ENCODE data around the gene THEMIS2. TPM values are rescaled to one million over a fixed set of nuclear protein-coding genes. Genes with fewer than 3 reads are reported as not detected.
"Not testable (repeated sequence)": the region's sequence is repeated elsewhere in the genome, so short reads cannot be mapped to it uniquely, and the experiment has no call there.

THEMIS2 gene
- total RNA-seq, 2 experiments from 2014 or later, result 35.9 to 39.9 TPM

- DNase-seq, result no peak
- Mint-ChIP-seq H3K27ac (no peak overlapping the region), H3K27me3 (ENCODE audit: low read depth) (no peaks in the 10 kb centered on the region), H3K36me3 (ENCODE audit: low read depth) (no peaks in the 10 kb centered on the region), H3K9me3 (ENCODE audit: insufficient read depth) (no peaks in the 10 kb centered on the region), H3K4me1 (ENCODE audit: low read depth) (peaks cover 55% of the 10 kb centered on the region), H3K4me3 (no peak overlapping the region)
- no peak for ATAC-seq
- ChIA-PET POLR2A (no interaction called here), CTCF (no interaction called here)
Observed at GRCh38 chr1:27865821-27866220, 6.5 kb upstream of the THEMIS2 start.

- peak overlapping the region; percentile 66 for H3K4me3 Mint-ChIP-seq
- peak overlapping the region; percentile 91 for H3K27ac Mint-ChIP-seq
- POLR2A ChIA-PET, result no interaction called here
- H3K27me3 Mint-ChIP-seq (ENCODE audit: low read depth), result no peaks in the 10 kb centered on the region
- peaks cover 3% of the 10 kb centered on the region for H3K36me3 Mint-ChIP-seq (ENCODE audit: low read depth)
- no peak for DNase-seq
- ATAC-seq, result peak; percentile 2
- H3K4me1 Mint-ChIP-seq (ENCODE audit: low read depth), result peaks cover 54% of the 10 kb centered on the region
- no peaks in the 10 kb centered on the region for H3K9me3 Mint-ChIP-seq (ENCODE audit: insufficient read depth)
- CTCF ChIA-PET, result interaction anchor here (1.6 kb wide), 1 partner anchor 11 kb away, joined by 10 read pairs; no protein-coding TSS in a partner anchor
Observed at GRCh38 chr1:27868556-27868931, 3.8 kb upstream of the THEMIS2 start.

GRCh38 chr1:27868932-27869718 is 3.2 kb upstream of the THEMIS2 start:
- ChIA-PET CTCF (interaction anchor here (0.8 to 1.6 kb wide), 2 partner anchors 11 to 23 kb away, joined by 5 to 10 read pairs; no protein-coding TSS in a partner anchor), POLR2A (interaction anchor here (0.8 to 0.9 kb wide), 2 partner anchors 17 to 91 kb away, joined by 3 to 6 read pairs; partner anchors contain the start of gene XKR8)
- peak; percentile 63 for ATAC-seq
- Mint-ChIP-seq H3K36me3 (ENCODE audit: low read depth) (peaks cover 6% of the 10 kb centered on the region), H3K4me3 (peak overlapping the region; percentile 66), H3K4me1 (ENCODE audit: low read depth) (peaks cover 52% of the 10 kb centered on the region), H3K27me3 (ENCODE audit: low read depth) (no peaks in the 10 kb centered on the region), H3K27ac (peak overlapping the region; percentile 91), H3K9me3 (ENCODE audit: insufficient read depth) (no peaks in the 10 kb centered on the region)
- peak; percentile 82 for DNase-seq

- ChIA-PET CTCF (interaction anchor here (0.8 to 1.6 kb wide), 2 partner anchors 12 to 22 kb away, joined by 5 to 10 read pairs; no protein-coding TSS in a partner anchor), POLR2A (interaction anchor here (0.6 to 0.9 kb wide), 3 partner anchors 17 to 774 kb away, joined by 3 to 6 read pairs (median 3); partner anchors contain the start of gene XKR8)
- no peak for DNase-seq
- H3K27ac Mint-ChIP-seq, result peak overlapping the region; percentile 91
- H3K9me3 Mint-ChIP-seq (ENCODE audit: insufficient read depth), result no peaks in the 10 kb centered on the region
- H3K4me1 Mint-ChIP-seq (ENCODE audit: low read depth), result peaks cover 48% of the 10 kb centered on the region
- peak overlapping the region; percentile 66 for H3K4me3 Mint-ChIP-seq
- H3K36me3 Mint-ChIP-seq (ENCODE audit: low read depth), result peaks cover 6% of the 10 kb centered on the region
- peak; percentile 1 for ATAC-seq
- no peaks in the 10 kb centered on the region for H3K27me3 Mint-ChIP-seq (ENCODE audit: low read depth)
Observed at GRCh38 chr1:27869719-27870085, 2.6 kb upstream of the THEMIS2 start.

- H3K36me3 Mint-ChIP-seq (ENCODE audit: low read depth); DNase-seq; H3K9me3 Mint-ChIP-seq (ENCODE audit: insufficient read depth); H3K27ac Mint-ChIP-seq; H3K27me3 Mint-ChIP-seq (ENCODE audit: low read depth); POLR2A ChIA-PET; ATAC-seq; H3K4me3 Mint-ChIP-seq: not testable (repeated sequence)
- H3K4me1 Mint-ChIP-seq (ENCODE audit: low read depth), result peaks cover 47% of the 10 kb centered on the region
- CTCF ChIA-PET, result interaction anchor here (1.2 kb wide), 1 partner anchor 109 kb away, joined by 3 read pairs; no protein-coding TSS in a partner anchor
Observed at GRCh38 chr1:27871076-27871475, 1.3 kb upstream of the THEMIS2 start.

GRCh38 chr1:27872802-27873551 is 633 bp downstream of the THEMIS2 start:
- peak; percentile 44 for DNase-seq
- Mint-ChIP-seq H3K4me3 (peak overlapping the region; percentile 90), H3K27me3 (ENCODE audit: low read depth) (no peaks in the 10 kb centered on the region), H3K9me3 (ENCODE audit: insufficient read depth) (no peaks in the 10 kb centered on the region), H3K27ac (peak overlapping the region; percentile 78), H3K36me3 (ENCODE audit: low read depth) (peaks cover 21% of the 10 kb centered on the region), H3K4me1 (ENCODE audit: low read depth) (peaks cover 55% of the 10 kb centered on the region)
- POLR2A ChIA-PET, result no interaction called here
- CTCF ChIA-PET, result interaction anchor here (0.7 to 1.2 kb wide), 3 partner anchors 13 to 210 kb away, joined by 3 read pairs; no protein-coding TSS in a partner anchor
- ATAC-seq, result peak; percentile 48

GRCh38 chr1:27873671-27874384 is 1.5 kb downstream of the THEMIS2 start:
- no peaks in the 10 kb centered on the region for H3K27me3 Mint-ChIP-seq (ENCODE audit: low read depth)
- peak overlapping the region; percentile 90 for H3K4me3 Mint-ChIP-seq
- ATAC-seq (no peak), DNase-seq (no peak)
- CTCF ChIA-PET, result interaction anchor here (0.7 kb wide), 1 partner anchor 61 kb away, joined by 4 read pairs; the partner anchor contains the start of gene SMPDL3B
- H3K9me3 Mint-ChIP-seq (ENCODE audit: insufficient read depth), result no peaks in the 10 kb centered on the region
- POLR2A ChIA-PET, result no interaction called here
- H3K4me1 Mint-ChIP-seq (ENCODE audit: low read depth), result peaks cover 54% of the 10 kb centered on the region
- peaks cover 28% of the 10 kb centered on the region for H3K36me3 Mint-ChIP-seq (ENCODE audit: low read depth)
- peak overlapping the region; percentile 77 for H3K27ac Mint-ChIP-seq

GRCh38 chr1:27876341-27877114 is 4.2 kb downstream of the THEMIS2 start:
- Mint-ChIP-seq H3K4me3 (no peak overlapping the region), H3K27ac (peak overlapping the region; percentile 61), H3K27me3 (ENCODE audit: low read depth) (no peaks in the 10 kb centered on the region), H3K9me3 (ENCODE audit: insufficient read depth) (no peaks in the 10 kb centered on the region), H3K4me1 (ENCODE audit: low read depth) (peaks cover 47% of the 10 kb centered on the region), H3K36me3 (ENCODE audit: low read depth) (peaks cover 45% of the 10 kb centered on the region)
- ChIA-PET POLR2A (no interaction called here), CTCF (interaction anchor here (1.1 to 1.7 kb wide), 4 partner anchors 10 to 31 kb away, joined by 3 to 7 read pairs (median 4); no protein-coding TSS in a partner anchor)
- ATAC-seq (no peak), DNase-seq (no peak)

GRCh38 chr1:27877115-27877416 is 4.7 kb downstream of the THEMIS2 start:
- CTCF ChIA-PET, result interaction anchor here (1.1 to 1.7 kb wide), 4 partner anchors 9 to 31 kb away, joined by 3 to 7 read pairs (median 4); no protein-coding TSS in a partner anchor
- DNase-seq (no peak), ATAC-seq (no peak)
- H3K36me3 Mint-ChIP-seq (ENCODE audit: low read depth), result peaks cover 49% of the 10 kb centered on the region
- POLR2A ChIA-PET, result no interaction called here
- peaks cover 47% of the 10 kb centered on the region for H3K4me1 Mint-ChIP-seq (ENCODE audit: low read depth)
- H3K9me3 Mint-ChIP-seq (ENCODE audit: insufficient read depth), result no peaks in the 10 kb centered on the region
- H3K4me3 Mint-ChIP-seq, result no peak overlapping the region
- no peaks in the 10 kb centered on the region for H3K27me3 Mint-ChIP-seq (ENCODE audit: low read depth)
- H3K27ac Mint-ChIP-seq, result peak overlapping the region; percentile 61

GRCh38 chr1:27878039-27878438 is 5.7 kb downstream of the THEMIS2 start:
- peaks cover 57% of the 10 kb centered on the region for H3K36me3 Mint-ChIP-seq (ENCODE audit: low read depth)
- peak overlapping the region; percentile 43 for H3K27ac Mint-ChIP-seq
- H3K27me3 Mint-ChIP-seq (ENCODE audit: low read depth), result no peaks in the 10 kb centered on the region
- POLR2A ChIA-PET, result no interaction called here
- ATAC-seq (no peak), DNase-seq (no peak)
- CTCF ChIA-PET, result interaction anchor here (1.5 to 1.7 kb wide), 2 partner anchors 8 to 13 kb away, joined by 4 to 7 read pairs; no protein-coding TSS in a partner anchor
- peaks cover 44% of the 10 kb centered on the region for H3K4me1 Mint-ChIP-seq (ENCODE audit: low read depth)
- no peaks in the 10 kb centered on the region for H3K9me3 Mint-ChIP-seq (ENCODE audit: insufficient read depth)
- peak overlapping the region; percentile 18 for H3K4me3 Mint-ChIP-seq

- H3K36me3 Mint-ChIP-seq (ENCODE audit: low read depth), result peaks cover 60% of the 10 kb centered on the region
- H3K4me3 Mint-ChIP-seq, result no peak overlapping the region
- no peaks in the 10 kb centered on the region for H3K9me3 Mint-ChIP-seq (ENCODE audit: insufficient read depth)
- peaks cover 42% of the 10 kb centered on the region for H3K4me1 Mint-ChIP-seq (ENCODE audit: low read depth)
- POLR2A ChIA-PET, result no interaction called here
- H3K27ac Mint-ChIP-seq, result no peak overlapping the region
- H3K27me3 Mint-ChIP-seq (ENCODE audit: low read depth), result no peaks in the 10 kb centered on the region
- no peak for ATAC-seq
- no peak for DNase-seq
- CTCF ChIA-PET, result no interaction called here
Observed at GRCh38 chr1:27878787-27879335, 6.5 kb downstream of the THEMIS2 start.
